Omental fat pad (tissue), 4 donors: Measurements from ENCODE around the gene CTRB2. TPM values are rescaled to one million over a fixed set of nuclear protein-coding genes. Genes with fewer than 3 reads are reported as not detected.
"Not testable (repeated sequence)": the region's sequence is repeated elsewhere in the genome, so short reads cannot be mapped to it uniquely, and the experiment has no call there.

Experiments
- ATAC-seq: fragments of 150-250 bp; one replicate; pipeline ENCODE4 v1.9.1; 2016; ENCODE audit warnings: mild to moderate bottlenecking, moderate library complexity; ENCODE audit not compliant: low FRiP score
- DNase-seq: peaks from one replicate; pipeline ENCODE4 v3.0.0-alpha.2; 2019; ENCODE audit warnings: low spot score
- CTCF ChIP-seq, 3 donors: fragments of 450-650 bp; IDR thresholded peaks; one replicate each; pipeline ENCODE4 v1.5.1; 2016 to 2017; ENCODE audit warnings: antibody characterized with exemption in 3 of 3, mild to moderate bottlenecking in 3 of 3, moderate library complexity in 2 of 3
- total RNA-seq, 4 donors: library from RNA; depleted of rRNA; stranded (reverse); fragments of >200 nt; gene quantifications; one replicate each; pipeline ENCODE4 v1.1.0, GENCODE V29; 2016

The CTRB2 gene
- total RNA-seq, 4 donors from 2014 or later, result not detected

- TF ChIP-seq CTCF (IDR thresholded peaks at IDR 0.05), result no peak
- ATAC-seq (no peak), DNase-seq (no peak)
Measured at GRCh38 chr16:75246504-75247205, 39.7 kb upstream of the CTRB2 start.

- no peak for TF ChIP-seq CTCF (IDR thresholded peaks at IDR 0.05)
- peak; percentile 77 for ATAC-seq
- DNase-seq, result no peak
Measured at GRCh38 chr16:75244844-75245758, 38.1 kb upstream of the CTRB2 start.

DNA sequence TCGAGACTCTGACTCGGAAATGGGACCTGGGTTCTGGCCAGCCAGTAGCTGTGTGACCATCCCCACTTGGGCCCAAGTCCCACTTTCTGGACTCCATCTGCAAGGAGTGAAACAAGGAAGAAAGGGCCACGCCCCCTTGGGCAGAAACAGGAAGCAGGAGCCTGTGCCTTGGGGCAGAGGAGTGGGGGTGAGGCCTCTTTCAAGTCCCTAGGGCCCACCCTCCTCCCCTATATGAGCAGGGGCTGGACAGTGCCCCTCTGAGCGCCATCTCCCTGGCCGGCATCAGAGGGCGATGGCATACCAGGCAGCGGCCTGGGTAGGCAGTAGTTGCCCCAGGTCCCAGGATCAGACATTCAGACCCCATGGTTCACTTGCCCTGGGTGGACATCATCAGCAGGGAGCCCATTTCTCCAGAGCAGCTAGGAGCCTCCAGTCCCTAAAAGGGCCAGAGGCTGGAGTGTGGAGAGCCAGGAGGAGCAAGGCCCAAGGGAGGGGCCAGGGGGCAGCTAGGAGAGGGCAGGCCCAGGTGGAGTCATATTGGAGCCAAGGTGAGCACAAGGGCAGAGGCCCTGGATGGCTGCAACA, 37.4 kb upstream of the CTRB2 start:
- ATAC-seq (no peak), DNase-seq (no peak)
- TF ChIP-seq CTCF (IDR thresholded peaks at IDR 0.05), result no peak

GRCh38 chr16:75243667-75244224, 36.8 kb upstream of the CTRB2 start:
- ATAC-seq (no peak), DNase-seq (no peak)
- TF ChIP-seq CTCF (IDR thresholded peaks at IDR 0.05), result no peak

DNA sequence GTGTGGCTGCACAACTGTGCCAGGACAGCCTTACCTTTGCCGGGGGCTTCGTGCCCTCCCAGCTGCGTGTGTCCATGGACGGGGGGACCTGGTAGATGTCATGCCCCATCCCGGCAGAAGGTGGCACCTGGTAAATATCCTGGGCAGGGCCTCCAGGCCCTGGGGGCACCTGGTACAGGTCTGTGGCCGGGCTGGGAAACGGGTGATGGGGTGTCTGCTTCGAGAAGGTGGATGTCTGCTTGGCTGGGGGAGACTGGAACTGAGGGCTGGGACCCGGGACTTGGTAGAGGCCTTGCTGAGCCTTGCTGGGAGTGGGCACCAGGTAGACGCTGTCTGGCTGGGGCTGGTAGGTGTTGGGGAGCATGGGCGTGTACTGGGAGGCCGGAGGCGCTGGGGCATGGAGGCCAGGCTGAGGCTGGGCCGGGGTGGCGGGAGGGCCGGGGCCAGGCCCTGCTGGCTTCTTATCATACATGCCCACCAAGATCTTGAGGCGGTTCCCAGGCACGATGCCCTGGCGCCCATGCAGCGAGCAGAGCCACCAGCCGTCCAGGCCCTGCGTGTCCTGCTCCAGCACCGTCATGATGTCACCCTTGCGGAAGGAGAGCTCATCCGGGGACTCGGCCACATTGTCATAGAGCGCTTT, 35.6 kb upstream of the CTRB2 start:
- ATAC-seq, DNase-seq: not testable (repeated sequence)

DNA sequence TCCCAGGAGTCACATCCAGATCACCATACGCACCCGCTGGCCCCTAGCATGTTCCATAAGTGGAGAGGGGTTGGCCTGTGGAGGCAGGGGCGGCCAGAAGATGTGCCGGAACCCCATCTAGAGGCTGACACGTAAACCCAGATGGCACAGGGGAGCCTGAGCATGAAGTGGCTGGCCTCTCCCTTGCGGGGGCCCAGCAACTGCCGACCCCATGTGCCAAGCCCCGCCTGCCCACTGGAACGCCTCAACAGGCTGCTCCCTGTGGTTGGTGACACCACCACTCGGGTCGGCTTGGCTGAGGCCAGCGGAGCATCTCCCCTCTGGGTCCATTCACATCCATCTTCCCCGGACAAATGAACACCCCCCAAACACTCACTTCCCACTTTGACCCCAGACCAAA, 35.0 kb upstream of the CTRB2 start:
- DNase-seq (no peak), ATAC-seq (no peak)
- no peak for TF ChIP-seq CTCF (IDR thresholded peaks at IDR 0.05)

- ATAC-seq (no peak), DNase-seq (no peak)
- no peak for TF ChIP-seq CTCF (IDR thresholded peaks at IDR 0.05)
Measured at GRCh38 chr16:75241412-75241811, 34.5 kb upstream of the CTRB2 start.

GRCh38 chr16:75240633-75241032, 33.7 kb upstream of the CTRB2 start:
- ATAC-seq, DNase-seq: not testable (repeated sequence)
